GM13976 (cell line): Measurements from ENCODE around the gene HK1.

ENCODE experiments used
- DNase-seq: peaks from one replicate; pipeline ENCODE4 v3.0.0; 2012; ENCODE audit warnings: low spot score
- in situ Hi-C: fragments of 300-500 bp; cut with MboI; formaldehyde crosslinking; loops from one replicate; pipeline ENCODE4 v1.12.0; 2022; ENCODE audit warnings: low sequenced_read_pairs, mixed read lengths, inconsistent platforms; ENCODE audit not compliant: unreplicated experiment
- TF ChIP-seq, protein P1 (sequence below): IDR thresholded peaks from 2 replicates; pipeline ENCODE4 v1.5.1; 2012; ENCODE audit warnings: borderline replicate concordance, mild to moderate bottlenecking; ENCODE audit not compliant: insufficient read depth; ENCODE audit errors: extremely low read depth, missing control alignments, control extremely low read depth

The HK1 gene

GRCh38 chr10:69315100-69315542, 36.8 kb downstream of the HK1 start:
- in situ Hi-C loops, result no loop called here
- DNase-seq, result no peak
- TF ChIP-seq, protein P1, sequence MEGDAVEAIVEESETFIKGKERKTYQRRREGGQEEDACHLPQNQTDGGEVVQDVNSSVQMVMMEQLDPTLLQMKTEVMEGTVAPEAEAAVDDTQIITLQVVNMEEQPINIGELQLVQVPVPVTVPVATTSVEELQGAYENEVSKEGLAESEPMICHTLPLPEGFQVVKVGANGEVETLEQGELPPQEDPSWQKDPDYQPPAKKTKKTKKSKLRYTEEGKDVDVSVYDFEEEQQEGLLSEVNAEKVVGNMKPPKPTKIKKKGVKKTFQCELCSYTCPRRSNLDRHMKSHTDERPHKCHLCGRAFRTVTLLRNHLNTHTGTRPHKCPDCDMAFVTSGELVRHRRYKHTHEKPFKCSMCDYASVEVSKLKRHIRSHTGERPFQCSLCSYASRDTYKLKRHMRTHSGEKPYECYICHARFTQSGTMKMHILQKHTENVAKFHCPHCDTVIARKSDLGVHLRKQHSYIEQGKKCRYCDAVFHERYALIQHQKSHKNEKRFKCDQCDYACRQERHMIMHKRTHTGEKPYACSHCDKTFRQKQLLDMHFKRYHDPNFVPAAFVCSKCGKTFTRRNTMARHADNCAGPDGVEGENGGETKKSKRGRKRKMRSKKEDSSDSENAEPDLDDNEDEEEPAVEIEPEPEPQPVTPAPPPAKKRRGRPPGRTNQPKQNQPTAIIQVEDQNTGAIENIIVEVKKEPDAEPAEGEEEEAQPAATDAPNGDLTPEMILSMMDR, result no peak

GRCh38 chr10:69315610-69316312, 37.5 kb downstream of the HK1 start:
- TF ChIP-seq, protein P1, result no peak
- no peak for DNase-seq
- in situ Hi-C loops, result no loop called here

DNA sequence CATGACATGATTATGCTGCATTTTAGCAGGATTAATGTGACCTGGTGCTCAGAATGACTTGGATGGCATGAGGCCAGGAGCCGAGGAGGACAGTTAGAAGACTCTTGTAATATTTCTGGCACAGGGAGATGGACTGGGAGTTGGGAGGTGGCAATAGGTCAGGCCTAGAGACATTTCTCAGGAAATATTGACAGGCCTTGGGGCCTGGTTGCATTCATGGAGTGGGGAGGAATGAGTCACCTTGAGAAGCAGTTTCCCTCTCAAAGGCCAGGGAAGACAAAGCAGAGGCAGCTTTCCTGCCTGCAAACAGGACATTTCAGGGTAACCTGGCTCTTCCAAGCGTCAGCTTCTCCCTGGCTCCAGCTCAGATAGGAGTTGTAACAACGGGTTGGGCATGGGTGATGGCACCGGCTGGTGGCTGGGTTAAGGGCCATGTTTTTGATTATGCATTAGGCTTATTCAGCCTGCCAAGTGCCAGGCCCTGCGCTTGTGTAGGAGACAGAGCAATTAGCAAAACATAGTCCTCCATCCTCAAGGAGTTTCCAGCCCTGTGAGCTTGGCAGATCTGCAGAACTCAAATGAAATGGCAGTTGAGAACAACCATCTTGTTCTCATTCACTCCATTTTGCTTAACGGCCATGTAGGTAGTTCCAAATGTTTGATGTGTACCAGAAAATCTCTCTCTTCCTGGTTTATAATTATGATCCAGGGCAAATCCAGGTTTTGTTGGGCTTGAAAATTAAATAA, 38.2 kb downstream of the HK1 start:
- in situ Hi-C loops, result no loop called here
- TF ChIP-seq, protein P1, result no peak
- no peak for DNase-seq

- peak; percentile 82 for DNase-seq
- TF ChIP-seq, protein P1, result no peak
- in situ Hi-C loops, result no loop called here
These were observed 38.9 kb downstream of the HK1 start for GRCh38 chr10:69317175-69317604.

DNA sequence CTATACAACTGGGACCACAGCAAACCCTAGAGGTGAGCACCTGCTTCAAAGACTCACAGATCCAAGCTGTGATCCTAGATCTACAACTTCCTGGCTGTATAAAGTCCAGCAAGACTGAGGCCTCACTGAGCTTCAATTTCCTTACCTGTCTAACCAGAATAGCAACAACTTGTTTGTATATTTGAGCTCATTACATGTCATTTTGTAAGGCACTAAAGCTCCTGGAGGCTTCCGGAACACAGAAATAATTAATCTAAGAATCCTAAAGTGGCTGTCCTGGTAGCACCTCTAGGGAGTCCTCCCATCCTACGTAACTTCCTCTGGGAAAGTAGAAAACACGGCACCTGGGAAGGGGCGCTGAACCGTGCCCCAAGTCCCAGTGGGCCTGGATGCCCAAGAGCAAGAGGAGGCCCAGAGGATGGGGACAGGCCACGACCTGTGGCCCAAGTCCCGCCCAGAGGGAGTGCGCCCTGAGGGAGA, 39.4 kb downstream of the HK1 start:
- DNase-seq, result peak; percentile 14
- in situ Hi-C loops, result no loop called here
- TF ChIP-seq, protein P1, result no peak

DNA sequence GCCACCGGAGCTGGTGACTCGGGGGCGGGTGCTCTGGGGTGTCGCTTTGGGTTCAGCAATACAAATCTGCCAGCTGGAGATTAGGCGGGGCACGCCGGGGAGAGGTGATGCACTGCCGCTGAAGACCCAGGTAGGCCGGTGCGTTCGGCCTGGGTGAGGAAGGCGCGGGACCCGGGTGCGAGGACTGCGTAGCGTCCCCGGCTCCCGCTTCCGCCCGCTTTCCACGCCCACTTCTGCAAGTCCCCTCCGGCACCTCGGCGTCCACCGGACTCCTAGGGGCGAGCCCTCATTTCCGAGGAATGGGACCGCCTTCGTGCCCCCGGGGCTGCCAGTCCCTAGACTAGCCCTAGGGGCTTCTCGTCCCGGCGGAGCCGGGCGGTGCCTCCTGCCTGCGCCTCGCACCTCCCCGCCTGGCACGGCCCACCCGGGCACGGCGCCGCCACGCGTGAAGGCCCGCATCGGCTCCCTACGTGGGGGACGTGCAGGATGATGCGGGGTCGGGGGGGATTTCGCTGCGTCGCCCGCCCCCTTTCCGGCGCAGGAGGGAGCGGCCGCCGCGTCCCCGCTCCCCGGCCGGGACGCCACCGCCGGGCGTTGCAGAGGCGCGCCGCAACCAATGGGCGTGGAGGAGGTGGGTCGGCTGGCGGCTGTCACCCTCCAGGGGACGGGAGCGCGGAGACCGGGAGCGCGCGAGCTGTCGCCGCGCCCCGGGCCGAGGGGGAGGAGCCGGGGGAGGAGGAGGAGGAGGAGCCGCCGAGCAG, 40.0 kb downstream of the HK1 start:
- DNase-seq, result peak; percentile 99
- TF ChIP-seq, protein P1, result no peak
- in situ Hi-C loops, result no loop called here
